Astrocyte of the hippocampus (primary cell): Measurements from ENCODE around the gene ANAPC5.
"Not testable (repeated sequence)": the region's sequence is repeated elsewhere in the genome, so short reads cannot be mapped to it uniquely, and the experiment has no call there.

Experiments
- DNase-seq: peaks from one replicate; pipeline ENCODE4 v3.0.0; 2011; ENCODE audit warnings: low read depth, low spot score

The ANAPC5 gene, protein sequence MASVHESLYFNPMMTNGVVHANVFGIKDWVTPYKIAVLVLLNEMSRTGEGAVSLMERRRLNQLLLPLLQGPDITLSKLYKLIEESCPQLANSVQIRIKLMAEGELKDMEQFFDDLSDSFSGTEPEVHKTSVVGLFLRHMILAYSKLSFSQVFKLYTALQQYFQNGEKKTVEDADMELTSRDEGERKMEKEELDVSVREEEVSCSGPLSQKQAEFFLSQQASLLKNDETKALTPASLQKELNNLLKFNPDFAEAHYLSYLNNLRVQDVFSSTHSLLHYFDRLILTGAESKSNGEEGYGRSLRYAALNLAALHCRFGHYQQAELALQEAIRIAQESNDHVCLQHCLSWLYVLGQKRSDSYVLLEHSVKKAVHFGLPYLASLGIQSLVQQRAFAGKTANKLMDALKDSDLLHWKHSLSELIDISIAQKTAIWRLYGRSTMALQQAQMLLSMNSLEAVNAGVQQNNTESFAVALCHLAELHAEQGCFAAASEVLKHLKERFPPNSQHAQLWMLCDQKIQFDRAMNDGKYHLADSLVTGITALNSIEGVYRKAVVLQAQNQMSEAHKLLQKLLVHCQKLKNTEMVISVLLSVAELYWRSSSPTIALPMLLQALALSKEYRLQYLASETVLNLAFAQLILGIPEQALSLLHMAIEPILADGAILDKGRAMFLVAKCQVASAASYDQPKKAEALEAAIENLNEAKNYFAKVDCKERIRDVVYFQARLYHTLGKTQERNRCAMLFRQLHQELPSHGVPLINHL

DNA sequence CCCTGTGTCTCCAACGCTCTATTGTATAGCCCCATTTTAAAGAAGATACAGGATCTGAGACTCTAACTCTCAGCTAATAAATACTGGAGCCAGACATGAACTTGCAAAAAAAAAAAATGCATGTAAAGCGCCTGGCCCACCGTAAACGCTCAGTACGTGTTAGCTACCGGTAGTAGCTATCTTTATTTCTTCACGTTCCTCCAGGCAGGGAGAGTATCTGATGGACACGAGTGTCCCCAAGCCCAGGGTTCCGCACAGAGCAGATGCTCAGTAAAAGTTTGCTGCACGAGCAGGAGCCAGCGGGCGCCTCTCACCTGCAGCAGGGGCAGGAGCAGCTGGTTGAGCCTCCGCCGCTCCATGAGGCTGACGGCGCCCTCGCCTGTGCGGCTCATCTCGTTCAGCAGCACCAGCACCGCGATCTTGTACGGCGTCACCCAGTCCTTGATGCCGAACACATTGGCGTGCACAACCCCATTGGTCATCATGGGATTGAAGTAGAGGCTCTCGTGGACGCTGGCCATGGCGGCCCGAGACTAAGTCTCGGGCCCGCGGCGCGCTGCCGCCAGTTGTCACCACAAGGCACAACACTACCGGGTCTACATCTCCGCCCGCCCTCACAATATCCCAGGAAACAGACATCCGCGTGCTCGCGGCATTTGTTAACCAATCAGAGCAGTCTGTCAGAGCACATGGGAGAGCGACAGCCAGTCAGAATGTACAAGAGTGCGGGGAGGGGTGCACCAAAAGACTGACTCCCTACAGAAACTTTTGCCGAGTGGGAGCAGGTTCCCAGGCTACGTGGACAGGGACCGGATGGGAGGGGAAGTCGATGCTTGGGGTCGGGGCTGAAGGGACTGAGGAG, at the start of gene ANAPC5:
ANAPC5 (minus strand) TSS at position 592 of the 862 bp plus-strand sequence; CDS start at position 521, 71 bp downstream.
- DNase-seq: peak; percentile 99

DNA sequence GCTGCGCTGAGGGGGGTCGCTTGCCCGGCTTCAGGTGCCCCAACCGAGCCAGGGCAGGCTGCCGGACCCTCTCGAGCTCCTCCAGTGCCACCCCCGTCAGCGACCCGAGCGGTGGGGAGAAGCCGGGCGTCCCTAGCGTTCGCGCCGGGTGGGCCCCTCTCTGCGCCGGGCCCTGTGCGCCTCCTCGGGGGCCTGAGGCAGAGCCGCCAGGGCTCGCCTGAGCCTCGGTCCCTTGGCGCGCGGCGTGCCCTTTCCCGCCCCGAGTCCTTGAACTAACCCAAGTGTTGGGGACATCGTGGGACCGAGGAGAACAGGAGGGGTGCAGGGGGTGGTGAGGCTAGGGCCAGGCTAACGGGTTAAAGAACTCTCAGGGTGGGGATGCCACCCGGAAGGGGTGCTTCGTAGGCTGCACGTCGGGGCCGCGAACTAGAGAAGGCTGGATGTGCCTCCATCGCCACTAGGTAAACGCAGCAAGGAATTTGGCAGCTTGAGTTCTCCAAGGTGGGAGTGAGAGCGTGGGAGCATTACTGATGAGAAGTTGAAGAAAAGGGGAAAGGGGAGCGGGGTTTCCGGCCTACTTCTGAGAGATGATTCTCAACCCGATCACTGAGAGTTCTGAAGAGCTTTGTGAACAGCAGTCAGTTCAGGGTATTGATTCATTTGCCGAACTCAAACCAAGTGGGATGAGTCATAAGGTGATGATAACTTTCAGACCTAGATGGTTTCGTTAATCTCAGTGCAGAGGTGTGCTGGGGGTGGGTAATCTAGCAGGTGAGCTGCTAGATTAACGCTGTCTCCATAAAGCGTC, 48.3 kb upstream of the ANAPC5 start:
- DNase-seq: peak; percentile 65

DNA sequence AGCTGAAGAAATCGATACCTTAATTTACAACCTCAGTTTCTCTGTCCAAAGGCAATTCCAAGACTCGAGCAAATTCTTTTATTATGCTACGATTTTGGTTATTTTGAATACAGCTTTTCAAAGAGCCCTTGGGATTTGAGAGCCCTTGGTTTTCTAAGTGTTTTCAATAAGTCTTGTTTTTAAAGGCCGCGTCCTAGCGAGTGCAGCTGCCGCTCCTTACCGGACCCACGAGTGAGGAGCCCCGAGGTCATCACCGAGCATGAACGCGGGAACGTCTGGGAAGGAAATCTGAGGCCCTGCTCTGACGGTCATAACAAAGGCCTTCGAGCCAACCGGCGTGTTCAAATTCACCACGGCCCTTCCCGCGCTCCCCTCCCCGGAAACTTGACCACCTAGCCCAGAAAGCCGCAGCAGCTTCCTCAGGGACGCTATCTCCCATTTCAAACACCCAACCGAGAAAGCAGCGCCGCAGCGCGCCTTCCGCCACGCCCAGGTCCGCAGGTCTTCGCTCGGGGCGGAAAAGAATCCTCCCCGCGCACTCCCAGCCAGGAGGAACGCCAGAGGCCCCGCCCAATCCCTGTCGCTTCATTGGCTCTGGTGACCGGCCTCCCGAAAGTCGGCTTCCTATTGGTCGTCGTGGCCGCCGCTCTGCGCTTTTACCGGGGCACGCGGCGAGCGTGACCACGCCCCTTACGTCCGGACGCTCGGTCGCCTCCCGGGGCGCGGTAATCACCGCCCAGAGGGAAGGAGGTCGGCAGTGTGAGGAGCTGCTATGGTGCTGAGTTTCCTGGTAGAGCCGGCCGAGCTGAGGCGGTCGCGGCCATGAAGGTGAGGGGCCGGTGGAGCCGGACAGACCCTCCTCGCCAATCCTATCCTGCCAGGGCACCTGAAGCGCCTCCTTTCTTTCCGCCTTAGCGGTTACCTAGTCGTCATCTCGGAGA, 47.5 kb upstream of the ANAPC5 start, which contains the start of gene RNF34:
RNF34 (plus strand) TSS at position 728 of the 941 bp plus-strand sequence; CDS start at position 823, 95 bp downstream.
- peak; percentile 100 for DNase-seq

DNA sequence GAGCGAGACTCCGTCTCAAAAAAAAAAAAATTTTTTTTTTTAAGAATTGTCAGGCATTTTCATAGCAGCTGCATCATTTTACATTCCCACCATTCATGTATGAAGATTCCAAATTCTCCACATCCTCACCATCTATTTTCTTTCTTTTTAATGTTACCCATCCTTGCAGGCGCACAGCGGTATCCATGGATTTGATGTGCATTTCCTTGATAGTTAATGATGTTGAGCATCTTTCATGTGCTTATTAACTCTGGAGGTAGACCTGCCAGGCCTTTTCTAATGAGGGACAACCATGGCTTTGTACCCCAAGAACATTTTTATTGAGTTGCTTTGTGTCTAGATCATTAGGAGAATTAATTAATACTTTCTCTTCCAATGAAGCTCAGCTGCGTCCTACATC, 46.1 kb upstream of the ANAPC5 start:
- no peak for DNase-seq

DNA sequence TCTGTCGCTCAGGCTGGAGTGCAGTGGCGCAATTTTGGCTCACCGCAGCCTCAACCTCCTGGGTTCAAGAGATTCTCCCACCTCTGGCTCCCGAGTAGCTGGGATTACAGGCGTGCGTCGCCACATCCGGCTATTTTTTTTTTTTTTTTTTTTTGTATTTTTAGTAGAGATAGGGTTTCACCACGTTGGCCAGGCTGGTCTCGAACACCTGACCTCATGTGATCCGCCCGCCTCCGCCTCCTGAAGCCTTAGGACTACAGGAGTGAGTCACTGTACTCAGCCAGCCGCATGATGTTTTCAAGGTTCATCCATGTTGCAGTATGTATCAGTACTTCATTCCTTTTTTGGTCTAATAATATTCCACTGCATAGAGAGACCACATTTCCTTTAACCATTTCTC, 45.3 kb upstream of the ANAPC5 start:
- DNase-seq: no peak

DNA sequence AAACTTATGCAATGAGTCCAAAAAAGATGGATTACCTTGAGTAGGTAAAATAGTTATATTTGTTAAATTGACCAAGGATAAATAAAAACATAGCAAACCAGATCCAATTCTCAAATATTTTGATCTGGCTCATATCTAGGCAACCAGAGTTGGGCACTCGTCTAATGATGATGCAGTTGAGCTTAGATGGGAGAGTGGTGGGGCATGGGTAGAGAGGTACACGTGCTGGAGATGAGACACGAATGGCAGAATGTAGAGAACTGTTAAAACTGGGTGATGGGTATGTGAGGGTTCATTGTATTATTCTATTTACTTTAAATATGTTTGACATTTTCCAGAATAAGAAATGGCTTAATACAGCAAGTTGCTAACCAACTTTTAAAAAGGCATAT, 40.1 kb upstream of the ANAPC5 start:
- no peak for DNase-seq

DNA sequence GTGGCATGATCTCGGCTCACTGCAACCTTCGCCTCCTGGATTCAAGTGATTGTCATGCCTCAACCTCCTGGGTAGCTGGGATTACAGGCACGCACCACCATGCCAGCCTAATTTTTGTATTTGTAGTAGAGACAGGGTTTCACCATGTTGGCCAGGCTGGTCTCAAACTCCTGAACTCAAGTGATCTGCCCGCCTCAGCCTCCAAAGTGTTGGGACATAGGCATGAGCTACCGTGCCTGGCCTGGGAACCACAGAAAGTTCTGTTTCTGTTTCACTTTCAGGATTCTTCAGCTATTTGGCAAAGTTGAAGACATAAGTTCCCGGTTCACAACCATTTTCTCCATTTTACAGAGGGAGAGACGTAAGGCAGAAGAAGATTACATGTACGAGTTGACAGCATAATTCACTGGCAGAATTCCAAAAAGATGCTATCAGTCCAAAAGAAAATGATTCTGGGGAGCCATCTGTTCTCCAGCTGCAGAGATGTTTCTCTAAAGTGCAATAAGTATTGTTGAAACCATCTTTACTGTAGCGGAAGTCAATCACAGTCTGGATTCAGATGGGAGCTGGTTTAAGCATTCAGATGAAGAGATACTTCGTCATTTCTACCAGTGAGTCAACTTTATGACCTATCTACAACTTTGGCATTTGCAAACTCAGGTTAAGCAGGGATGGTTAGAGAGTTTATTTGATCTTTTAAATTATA, 39.6 kb upstream of the ANAPC5 start:
- DNase-seq: no peak

DNA sequence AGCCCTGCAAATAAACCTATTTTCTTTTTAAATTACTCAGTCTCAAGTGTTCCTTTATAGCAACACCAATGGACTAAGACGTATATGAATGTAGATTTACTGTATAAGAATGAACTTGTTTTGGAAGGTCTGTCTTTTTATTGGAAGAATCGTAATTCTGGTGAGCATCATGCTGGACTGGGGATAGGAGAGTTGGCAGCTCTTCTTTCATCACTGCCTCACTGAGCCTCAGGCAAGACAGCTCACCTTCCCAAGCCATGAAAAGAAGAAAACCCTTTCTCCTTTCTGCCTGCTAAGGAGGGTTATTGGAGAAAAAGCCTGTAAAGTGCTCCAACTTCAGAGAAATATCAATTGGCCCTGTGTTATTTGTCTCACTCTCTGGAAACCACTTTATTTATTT, 38.6 kb upstream of the ANAPC5 start:
- no peak for DNase-seq

DNA sequence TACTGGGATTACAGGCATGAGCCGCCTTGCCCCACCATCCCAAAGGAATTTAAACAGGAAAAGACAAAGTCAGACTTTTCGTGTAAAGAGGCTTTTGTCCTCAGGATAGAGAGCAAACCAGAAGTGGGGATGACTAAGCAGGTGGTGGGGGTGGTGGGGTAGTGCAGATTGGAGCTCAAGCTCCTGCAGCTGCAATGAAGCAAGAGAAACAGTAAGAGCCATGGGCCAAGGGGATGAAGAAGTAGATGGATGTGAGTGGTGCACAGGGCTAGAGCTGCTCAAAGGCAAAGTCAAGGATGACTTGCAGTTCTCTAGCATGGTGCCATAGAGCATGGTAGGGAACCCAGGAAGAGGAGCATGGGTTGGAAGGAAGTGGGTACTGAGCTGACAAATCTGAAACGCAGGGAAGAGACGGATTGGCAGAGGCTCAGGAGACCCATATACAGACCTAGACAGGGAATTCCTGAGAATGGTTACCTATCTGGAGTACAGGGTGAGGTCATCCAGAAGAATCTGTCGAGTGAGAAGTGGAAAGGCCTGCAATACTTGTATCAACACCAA, 36.3 kb upstream of the ANAPC5 start:
- DNase-seq: peak; percentile 59

DNA sequence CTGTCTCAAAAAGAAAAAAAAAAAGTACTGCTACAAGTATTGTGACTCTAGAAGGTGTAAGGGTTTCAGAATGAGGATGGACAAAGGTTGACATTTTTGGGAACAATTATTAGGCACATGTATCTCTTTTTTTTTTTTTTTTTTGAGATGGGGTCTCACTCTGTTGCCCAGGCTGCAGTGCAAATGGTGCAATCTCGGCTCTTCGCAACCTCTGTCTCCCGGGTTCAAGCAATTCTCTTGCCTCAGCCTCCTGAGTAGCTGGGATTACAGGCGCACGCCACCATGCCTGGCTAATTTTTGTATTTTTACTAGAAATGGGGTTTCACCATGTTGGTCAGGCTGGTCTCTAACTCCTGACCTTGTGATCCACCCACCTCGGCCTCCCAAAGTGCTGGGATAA, 32.7 kb upstream of the ANAPC5 start:
- DNase-seq: not testable (repeated sequence)

DNA sequence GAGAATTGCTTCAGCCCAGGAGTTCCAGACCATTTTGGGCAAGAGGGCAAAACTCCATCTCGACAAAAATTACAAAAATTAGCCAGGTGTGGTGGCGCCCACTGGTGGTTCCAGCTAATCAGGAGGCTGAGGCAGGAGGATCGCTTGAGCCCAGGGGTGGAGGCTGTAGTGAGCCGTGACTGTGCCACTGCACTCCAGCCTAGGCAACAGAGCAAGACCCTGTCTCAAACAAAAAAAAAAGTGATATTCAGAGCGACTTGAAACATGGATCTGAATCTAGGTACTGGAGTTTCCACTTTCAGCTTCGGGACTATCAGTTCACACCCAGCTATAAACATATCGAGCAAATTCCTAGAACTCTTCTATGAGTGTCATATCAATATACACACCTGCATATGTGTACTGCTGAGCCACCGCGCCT, 31.4 kb upstream of the ANAPC5 start:
- DNase-seq: no peak

DNA sequence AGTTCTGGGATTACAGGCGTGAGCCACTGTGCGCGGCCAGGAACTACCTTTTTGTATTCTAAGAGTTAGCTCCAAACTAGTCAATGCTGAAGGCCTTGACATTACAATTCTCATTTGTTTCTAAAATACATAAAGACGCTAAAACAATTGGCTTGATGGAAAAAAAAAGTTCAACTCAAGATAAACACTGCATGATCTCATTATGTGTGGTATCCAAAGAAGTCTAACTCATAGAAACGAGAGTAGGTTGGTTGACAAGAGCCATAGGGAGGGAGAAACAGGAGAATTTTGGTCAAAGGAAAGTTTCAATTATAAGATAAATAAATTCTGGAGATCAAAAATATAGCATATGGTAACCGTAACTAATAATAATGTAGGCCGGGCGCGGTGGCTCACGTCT, 27.7 kb upstream of the ANAPC5 start:
- DNase-seq: no peak

DNA sequence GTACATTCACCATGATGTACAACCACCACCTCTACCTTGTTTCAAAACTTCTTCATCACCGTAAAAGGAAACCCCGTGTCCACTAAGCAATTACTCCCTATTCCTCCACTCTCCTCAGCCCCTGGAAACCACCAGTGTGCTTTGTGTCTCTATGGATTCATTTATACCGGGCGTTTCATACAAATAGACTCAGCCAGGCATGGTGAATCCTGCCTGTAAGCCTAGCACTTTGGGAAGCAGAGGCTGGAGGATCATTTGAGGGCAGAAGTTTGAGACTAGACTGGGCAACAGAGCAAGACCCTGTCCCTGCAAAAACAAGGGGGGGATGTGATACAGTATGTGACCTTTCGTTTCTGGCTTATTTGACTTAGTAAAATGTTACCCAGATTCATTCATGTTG, 26.5 kb upstream of the ANAPC5 start:
- no peak for DNase-seq

DNA sequence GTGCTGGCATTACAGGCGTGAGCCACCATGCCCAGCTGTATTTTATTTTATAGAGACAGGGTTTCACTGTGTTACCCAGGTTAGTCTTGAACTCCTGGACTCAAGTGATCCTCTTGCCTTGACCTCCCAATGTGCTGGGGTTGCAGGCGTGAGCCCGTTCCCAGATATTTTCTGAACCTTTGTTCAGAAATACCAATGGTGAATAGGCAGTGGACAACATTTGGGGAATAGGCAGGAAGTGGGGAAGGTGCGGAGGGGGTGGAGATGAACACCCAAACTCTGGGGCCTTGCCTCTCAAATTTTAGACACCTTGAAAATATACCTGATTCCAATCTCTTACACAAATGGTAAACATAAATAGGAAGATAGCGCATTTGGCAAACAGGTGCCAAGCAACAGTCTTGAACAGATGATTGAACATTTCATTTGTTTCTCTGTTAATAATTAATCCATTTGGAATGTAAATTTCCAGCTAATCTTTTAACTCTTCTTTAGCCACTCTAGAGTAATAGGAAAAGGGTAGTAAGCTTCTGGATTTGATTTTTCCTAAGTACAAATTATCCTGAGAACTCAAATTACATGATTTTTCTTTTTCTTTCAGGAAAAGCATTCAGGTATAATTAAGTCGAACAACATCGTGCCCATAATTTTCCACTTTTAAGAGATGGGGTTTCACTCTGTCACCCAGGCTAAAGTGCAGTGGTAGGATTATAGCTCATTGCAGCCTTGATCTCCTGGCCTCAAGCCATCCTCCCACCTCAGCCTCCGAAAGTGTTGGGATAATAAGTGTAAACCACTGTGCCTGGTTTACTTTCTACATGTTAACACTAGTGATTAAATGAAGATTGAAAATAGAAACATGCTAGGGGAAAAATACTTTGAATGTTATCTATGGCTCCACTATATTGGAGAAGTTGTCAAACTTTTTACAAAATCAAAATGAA, 24.8 kb upstream of the ANAPC5 start:
- DNase-seq: no peak

DNA sequence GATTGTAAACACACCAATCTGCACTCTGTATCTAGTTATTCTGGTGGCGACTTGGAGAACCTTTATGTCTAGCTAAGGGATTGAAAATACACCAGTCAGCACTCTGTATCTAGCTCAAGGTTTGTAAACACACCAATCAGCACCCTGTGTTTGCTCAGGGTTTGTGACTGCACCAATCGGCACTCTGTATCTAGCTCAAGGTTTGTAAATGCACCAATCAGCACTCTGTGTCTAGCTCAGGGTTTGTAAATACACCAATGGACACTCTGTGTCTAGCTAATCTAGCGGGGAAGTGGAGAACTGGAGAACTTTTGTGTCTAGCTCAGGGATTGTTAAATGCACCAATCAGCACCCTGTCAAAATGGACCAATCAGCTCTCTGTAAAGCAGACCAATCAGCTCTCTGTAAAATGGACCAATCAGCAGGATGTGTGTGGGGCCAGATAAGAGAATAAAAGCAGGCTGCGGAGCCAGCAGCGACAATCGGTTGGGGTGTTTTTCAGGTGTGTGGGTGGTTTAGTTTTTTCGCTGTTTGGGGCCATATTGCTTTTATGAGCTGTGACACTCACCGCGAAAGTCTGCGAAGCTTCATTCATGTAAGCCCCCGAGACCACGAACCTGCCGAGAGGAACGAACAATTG, 22.9 kb upstream of the ANAPC5 start:
- not testable (repeated sequence) for DNase-seq

DNA sequence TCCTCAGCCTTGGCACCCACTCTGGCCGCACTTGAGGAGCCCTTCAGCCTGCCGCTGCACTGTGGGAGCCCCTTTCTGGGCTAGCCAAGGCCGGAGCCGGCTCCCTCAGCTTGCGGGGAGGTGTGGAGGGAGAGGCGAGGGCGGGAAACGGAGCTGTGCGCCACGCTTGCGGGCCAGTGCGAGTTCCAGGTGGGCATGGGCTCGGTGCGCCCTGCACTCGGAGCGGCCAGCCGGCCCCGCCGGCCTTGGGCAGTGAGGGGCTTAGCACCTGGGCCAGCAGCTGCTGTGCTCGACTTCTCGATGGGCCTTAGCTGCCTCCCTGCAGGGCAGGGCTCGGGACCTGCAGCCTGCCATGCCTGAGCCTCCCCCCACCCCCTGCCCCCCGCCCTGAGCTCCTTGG, 22.1 kb upstream of the ANAPC5 start:
- not testable (repeated sequence) for DNase-seq

DNA sequence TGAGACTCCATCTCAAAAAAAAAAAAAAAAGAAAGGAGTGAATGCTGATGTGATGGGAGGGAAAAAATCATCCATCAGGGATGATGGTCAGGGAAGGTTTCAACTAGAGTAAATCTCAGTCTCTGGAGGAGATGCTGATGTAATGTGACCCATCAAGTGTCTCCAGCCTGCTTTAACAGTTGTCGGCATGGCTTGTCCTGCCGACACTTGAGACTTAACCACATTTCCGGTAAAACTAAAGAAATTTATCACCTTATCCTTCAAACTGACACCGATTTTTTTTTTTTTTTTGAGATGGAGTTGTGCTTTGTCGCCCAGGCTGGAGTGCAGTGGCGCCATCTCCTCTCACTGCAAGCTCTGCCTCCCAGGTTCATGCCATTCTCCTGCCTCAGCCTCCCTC, 21.5 kb upstream of the ANAPC5 start:
- no peak for DNase-seq
